HG02870 (cell line): ENCODE results near the gene TLCD2.
"Not testable (repeated sequence)": the region's sequence is repeated elsewhere in the genome, so short reads cannot be mapped to it uniquely, and the experiment has no call there.

Experiments used
- ATAC-seq: cut with Tn5 transposase; IDR thresholded peaks from one replicate; pipeline ENCODE4 v1.9.1; 2021; ENCODE audit warnings: mild to moderate bottlenecking, moderate library complexity; ENCODE audit not compliant: unreplicated experiment

Gene TLCD2

GRCh38 chr17:1736348-1737281 is 26.4 kb upstream of the TLCD2 start:
- ATAC-seq: no peak

- no peak for ATAC-seq
Measured at GRCh38 chr17:1735834-1736347, 25.7 kb upstream of the TLCD2 start.

- no peak for ATAC-seq
Measured at GRCh38 chr17:1735418-1735817, 25.2 kb upstream of the TLCD2 start.

- ATAC-seq: no peak
Measured at GRCh38 chr17:1733759-1734158, 23.6 kb upstream of the TLCD2 start.

GRCh38 chr17:1732833-1733321 is 22.7 kb upstream of the TLCD2 start:
- no peak for ATAC-seq

- no peak for ATAC-seq
Measured at GRCh38 chr17:1732241-1732832, 22.2 kb upstream of the TLCD2 start.

GRCh38 chr17:1731194-1731506 is 21.0 kb upstream of the TLCD2 start:
- no peak for ATAC-seq

- no peak for ATAC-seq
Measured at GRCh38 chr17:1730326-1731193, 20.4 kb upstream of the TLCD2 start.

- ATAC-seq: no peak
Measured at GRCh38 chr17:1729966-1730325, 19.8 kb upstream of the TLCD2 start.

GRCh38 chr17:1727876-1728630 is 17.9 kb upstream of the TLCD2 start:
- no peak for ATAC-seq

- no peak for ATAC-seq
Measured at GRCh38 chr17:1727258-1727789, 17.1 kb upstream of the TLCD2 start.

GRCh38 chr17:1726626-1727257 is 16.6 kb upstream of the TLCD2 start:
- ATAC-seq: no peak

- ATAC-seq: no peak
Measured at GRCh38 chr17:1725642-1726511, 15.7 kb upstream of the TLCD2 start.

GRCh38 chr17:1724869-1725641 is 14.9 kb upstream of the TLCD2 start:
- ATAC-seq: peak; percentile 29

- peak; percentile 42 for ATAC-seq
Measured at GRCh38 chr17:1724351-1724868, 14.2 kb upstream of the TLCD2 start, which contains the start of gene WDR81. Gene WDR81 (plus strand): TSS chr17:1724704. CDS start chr17:1724960, 256 bp downstream.

- not testable (repeated sequence) for ATAC-seq
Measured at GRCh38 chr17:1722022-1722421, 11.8 kb upstream of the TLCD2 start.

GRCh38 chr17:1720856-1721386 is 10.7 kb upstream of the TLCD2 start:
- no peak for ATAC-seq
